Ramos (cell line): ENCODE measurements around the gene ZNF3.

Experiments
- in situ Hi-C: fragments of 300-500 bp; cut with MboI; formaldehyde crosslinking; loops from one replicate; pipeline ENCODE4 v1.14.3; 2022; ENCODE audit warnings: low sequenced_read_pairs; ENCODE audit not compliant: unreplicated experiment

The ZNF3 gene

GRCh38 chr7:100063376-100063775 is 18.1 kb downstream of the ZNF3 start:
- in situ Hi-C loops: no loop called here

DNA sequence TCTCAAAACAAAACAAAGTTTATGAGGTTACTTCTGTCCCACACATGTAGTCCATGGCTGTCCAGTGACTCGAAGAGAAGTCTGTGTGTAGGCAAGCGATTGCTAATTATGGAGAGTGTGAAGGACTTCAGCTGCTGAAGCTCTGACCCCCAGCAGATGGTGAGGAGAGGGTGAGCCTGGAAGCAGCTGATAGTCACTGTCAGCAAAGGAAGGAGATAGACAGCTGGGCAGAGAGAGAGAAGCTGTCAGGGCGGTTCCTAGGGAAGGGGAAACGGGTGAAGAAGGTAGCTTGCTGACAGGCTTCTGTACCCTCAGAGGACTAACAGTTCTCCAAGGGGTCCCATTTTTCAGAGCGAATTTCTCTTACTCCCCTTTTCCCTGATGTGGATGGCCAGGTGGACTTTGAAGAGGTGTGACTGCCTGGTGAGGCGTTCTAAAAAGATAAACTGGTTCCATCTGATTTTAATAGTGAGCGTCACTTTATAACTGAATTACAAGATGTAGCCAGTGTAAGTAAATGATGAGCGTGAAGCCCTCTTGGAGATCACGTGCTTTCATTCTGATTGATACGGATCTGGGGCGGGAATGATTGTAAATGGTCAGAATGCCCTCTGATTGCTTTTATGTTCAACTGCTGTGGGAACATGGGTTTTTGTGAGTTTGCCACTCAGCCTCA is 19.9 kb downstream of the ZNF3 start:
- in situ Hi-C loops: no loop called here

DNA sequence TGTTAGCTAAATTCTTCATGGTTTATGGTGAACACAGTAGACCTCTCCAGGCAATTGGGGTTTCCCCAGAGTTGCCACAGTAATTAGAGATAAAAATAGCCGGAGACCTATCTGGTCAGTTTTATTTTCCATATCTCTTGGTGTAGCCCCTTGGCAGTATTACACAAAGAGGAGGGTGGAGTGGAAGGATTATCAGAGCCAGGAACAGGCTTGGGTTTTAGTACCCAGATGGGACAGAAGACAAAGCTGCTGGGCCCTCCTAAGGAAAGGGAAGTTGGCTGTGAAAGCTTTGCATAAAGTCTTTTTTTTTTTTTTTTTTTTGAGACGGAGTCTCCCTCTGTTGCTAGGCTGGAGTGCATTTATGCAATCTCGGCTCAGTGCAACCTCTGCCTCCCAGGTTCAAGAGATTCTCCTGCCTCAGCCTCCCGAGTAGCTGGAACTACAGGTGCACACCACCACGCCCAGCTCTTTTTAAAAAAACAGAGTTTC is 22.2 kb downstream of the ZNF3 start:
- in situ Hi-C loops: loop anchor here (10.0 kb wide), 1 partner anchor 144 kb away; the partner anchor contains the start of gene TRIM4

- in situ Hi-C loops: loop anchor here (10.0 kb wide), 1 partner anchor 142 kb away; the partner anchor contains the start of gene TRIM4
Observed at GRCh38 chr7:100057006-100057405, 24.5 kb downstream of the ZNF3 start.

DNA sequence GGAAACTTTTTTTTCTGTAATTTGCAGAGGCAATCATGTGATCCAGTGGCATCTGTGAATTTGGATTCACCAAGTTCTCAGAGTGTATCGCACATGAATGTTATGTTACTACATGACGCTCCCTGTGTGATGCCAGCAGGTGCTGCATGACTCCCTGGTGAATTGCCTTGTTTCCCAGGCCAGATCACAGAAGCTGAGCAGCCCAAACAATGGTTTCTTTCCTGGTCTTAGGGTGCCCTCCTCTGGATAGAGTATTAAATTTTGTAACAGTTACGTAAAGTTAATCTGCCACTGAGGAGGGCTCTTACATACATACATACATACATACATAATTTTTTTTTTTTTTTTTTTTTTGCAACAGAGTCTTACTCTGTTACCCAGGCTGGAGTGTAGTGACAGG is 28.3 kb downstream of the ZNF3 start:
- in situ Hi-C loops: loop anchor here (10.0 kb wide), 1 partner anchor 138 kb away; the partner anchor contains the start of gene TRIM4

DNA sequence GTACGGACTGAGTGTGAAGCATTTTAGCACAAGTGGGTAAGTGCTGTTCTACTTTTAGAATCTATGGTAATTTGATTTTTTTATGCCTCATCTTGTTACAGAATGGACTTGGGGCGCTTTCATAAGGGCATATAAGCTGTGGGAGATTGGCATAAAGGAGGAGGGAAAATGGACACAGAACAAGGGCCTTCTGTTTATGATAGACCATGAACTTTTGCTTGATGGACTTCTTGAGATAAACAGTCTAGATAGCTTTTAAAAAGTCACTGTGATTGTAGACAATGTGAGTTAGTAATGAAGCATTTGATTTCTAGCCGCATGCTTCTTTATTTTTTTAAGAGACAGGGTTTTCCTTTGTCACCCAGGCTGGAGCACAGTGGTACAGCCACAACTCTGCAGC is 29.9 kb downstream of the ZNF3 start:
- in situ Hi-C loops: loop anchor here (10.0 kb wide), 1 partner anchor 137 kb away; the partner anchor contains the start of gene TRIM4

DNA sequence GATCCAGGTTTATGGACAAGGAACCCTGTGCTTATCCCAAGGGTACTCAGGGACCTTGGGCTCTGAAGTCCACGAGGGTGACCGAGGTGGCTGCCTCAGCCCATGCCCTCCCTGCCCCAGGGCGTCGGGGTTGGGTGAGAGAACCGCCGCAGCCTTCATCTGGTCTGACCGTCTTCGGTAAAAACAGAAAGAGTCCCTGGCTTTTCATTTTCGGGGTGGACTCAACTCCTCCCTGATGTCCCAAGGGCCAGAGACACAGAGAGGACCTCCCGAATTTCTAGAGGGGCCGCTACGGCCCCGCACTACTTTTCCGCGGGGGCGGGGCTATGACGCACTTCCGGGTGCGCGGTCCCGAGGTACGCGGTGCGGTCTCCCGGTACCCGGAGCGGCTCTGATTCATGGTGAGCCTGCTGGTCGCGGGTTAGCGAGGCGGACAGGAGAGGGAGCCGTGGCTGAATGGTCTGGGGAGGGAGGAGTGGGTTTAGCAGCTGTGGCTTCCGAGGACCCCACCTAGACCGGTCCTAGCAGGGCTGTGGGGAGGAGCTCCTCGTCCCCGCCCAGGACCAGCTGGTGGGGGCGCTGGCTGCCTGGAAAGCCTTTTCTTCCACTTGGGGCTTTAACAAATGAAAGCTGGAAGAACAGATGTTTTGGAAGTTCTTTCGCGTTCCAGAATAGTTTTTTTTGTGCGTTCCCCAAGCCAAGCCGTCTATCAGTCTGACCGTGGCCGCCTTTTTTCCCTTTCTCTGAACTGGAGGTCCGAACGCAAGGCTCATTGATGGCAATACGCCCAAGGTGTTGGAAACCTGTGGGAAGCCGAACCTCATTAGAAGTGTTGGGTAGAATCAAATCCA is 31.9 kb downstream of the ZNF3 start, which contains the start of gene ZSCAN21:
Gene ZSCAN21 (plus strand): TSS at position 334 of the 851 bp plus-strand sequence. CDS start 7,233 bp downstream, outside the sequence.
- in situ Hi-C loops: loop anchor here (5.0 to 10.0 kb wide), 2 partner anchors 62 to 135 kb away; partner anchors contain the start of gene TRIM4

DNA sequence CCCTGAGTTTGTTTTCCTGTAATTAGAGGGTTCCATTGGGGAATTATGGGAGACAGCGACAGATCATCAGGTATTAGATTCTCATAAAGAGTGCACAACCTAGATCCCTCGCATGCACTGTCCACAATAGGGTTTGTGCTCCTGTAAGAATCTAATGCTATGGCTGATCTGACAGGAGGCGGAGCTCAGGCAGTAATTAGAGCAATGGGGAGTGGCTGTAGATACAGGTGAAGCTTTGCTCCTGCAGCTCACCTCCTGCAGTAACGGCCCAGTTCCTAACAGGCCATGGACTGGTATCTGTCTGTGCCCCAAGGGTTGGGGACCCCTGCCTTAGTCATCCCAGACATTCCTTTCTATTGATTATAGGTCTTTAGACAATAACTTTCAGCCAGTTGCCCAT is 32.8 kb downstream of the ZNF3 start:
- in situ Hi-C loops: loop anchor here (5.0 kb wide), 1 partner anchor 61 kb away; no protein-coding TSS in a partner anchor

GRCh38 chr7:100044718-100045117 is 36.8 kb downstream of the ZNF3 start:
- in situ Hi-C loops: loop anchor here (5.0 kb wide), 1 partner anchor 57 kb away; no protein-coding TSS in a partner anchor

GRCh38 chr7:100040575-100040974 is 40.9 kb downstream of the ZNF3 start:
- in situ Hi-C loops: no loop called here

DNA sequence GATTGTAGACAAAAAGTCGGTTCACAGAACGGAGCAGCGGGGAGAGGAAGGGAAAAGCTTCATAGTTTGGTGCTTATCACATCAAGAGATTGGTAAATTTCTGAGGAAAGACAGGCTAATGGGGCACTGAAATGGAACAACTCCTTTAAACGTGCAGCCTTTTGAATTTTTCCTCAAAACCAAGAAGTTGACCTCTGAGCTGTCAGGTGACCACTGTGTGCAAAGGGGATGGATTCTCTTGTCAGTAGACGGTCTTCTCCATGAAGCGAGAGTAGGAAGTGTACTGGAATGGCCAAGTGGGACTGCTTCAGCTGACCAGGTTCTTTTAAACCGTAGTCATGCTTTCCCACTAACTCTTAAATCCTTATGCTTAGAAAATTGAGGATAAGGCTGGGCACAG is 43.2 kb downstream of the ZNF3 start:
- in situ Hi-C loops: no loop called here

DNA sequence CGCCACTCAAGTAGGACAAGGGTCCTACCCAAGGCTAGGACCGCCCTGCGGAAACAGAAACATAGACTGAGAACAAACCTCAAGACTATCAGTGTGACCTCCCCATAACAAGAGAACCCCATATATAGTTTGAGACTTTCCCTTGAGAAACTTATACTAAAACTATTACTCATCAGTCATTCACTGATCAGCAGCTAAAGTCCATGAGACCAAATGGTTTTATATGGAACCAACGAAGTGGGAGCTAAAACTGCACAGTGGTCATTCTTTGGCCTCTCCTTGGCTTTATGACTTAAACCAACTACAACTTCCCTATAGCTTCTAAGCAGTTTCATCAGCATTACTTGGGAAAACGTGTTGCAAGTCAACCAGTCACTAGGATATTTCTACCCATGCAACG is 45.6 kb downstream of the ZNF3 start:
- in situ Hi-C loops: no loop called here

- in situ Hi-C loops: no loop called here
Observed at GRCh38 chr7:100034871-100035510, 46.5 kb downstream of the ZNF3 start.

DNA sequence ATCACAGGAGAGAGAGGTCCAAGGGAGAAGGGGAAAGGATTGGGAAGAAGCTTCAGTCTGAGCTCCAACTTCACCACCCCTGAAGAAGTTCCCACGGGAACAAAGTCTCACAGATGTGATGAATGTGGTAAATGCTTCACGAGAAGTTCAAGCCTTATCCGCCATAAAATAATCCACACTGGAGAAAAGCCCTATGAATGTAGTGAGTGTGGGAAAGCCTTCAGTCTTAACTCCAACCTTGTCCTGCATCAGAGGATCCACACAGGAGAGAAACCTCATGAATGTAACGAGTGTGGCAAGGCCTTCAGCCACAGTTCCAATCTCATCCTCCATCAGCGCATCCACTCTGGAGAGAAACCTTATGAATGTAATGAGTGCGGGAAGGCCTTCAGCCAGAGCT is 48.0 kb downstream of the ZNF3 start:
- in situ Hi-C loops: no loop called here

GRCh38 chr7:100029596-100029995 is 51.9 kb downstream of the ZNF3 start:
- in situ Hi-C loops: no loop called here

DNA sequence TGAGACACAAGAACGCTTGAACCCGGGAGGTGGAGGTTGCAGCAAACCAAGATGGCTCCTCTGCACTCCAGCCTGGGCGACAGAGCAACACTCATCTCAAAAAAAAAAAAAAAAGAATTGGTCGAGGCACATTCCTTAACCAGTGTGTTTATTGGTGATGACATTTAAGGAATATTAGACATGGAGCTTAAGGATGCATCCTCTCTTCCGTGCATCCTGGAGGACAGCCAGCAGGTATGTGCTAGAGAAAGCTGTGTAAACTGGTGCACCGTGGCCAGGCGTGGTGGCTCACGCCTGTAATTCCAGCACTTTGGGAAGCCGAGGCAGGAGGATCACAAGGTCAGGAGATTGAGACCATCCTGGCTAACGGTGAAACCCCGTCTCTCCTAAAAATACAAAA is 54.3 kb downstream of the ZNF3 start:
- in situ Hi-C loops: no loop called here

- in situ Hi-C loops: no loop called here
Observed at GRCh38 chr7:100024020-100024619, 57.4 kb downstream of the ZNF3 start.

DNA sequence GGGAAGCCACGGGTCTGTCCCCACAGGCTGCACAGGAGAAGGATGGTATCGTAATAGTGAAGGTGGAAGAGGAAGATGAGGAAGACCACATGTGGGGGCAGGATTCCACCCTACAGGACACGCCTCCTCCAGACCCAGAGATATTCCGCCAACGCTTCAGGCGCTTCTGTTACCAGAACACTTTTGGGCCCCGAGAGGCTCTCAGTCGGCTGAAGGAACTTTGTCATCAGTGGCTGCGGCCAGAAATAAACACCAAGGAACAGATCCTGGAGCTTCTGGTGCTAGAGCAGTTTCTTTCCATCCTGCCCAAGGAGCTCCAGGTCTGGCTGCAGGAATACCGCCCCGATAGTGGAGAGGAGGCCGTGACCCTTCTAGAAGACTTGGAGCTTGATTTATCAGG is 58.0 kb downstream of the ZNF3 start:
- in situ Hi-C loops: no loop called here

GRCh38 chr7:100022621-100023020 is 58.9 kb downstream of the ZNF3 start:
- in situ Hi-C loops: no loop called here

- in situ Hi-C loops: no loop called here
Observed at GRCh38 chr7:100021297-100021696, 60.2 kb downstream of the ZNF3 start.
